Activated naive CD8-positive, alpha-beta T cell (primary cell): ENCODE measurements around the gene ENDOV.

Experiments used
- H3K27ac Mint-ChIP-seq: one replicate; pipeline ENCODE4 v1.8.0; 2021; ENCODE audit warnings: mixed read lengths
- H3K27me3 Mint-ChIP-seq: one replicate; pipeline ENCODE4 v1.8.0; 2021; ENCODE audit warnings: mixed read lengths
- H3K36me3 Mint-ChIP-seq: one replicate; pipeline ENCODE4 v1.8.0; 2021; ENCODE audit warnings: mixed read lengths
- H3K4me1 Mint-ChIP-seq: one replicate; pipeline ENCODE4 v1.8.0; 2021; ENCODE audit warnings: low read depth, mixed read lengths
- H3K4me3 Mint-ChIP-seq: one replicate; pipeline ENCODE4 v1.8.0; 2021; ENCODE audit warnings: mild to moderate bottlenecking, mixed read lengths
- H3K9me3 Mint-ChIP-seq: one replicate; pipeline ENCODE4 v1.8.0; 2021; ENCODE audit warnings: low read depth, mixed read lengths

Gene ENDOV

GRCh38 chr17:80429356-80430275 lies 14.6 kb downstream of the ENDOV start:
- no peak overlapping the region for H3K4me3 Mint-ChIP-seq
- no peak overlapping the region for H3K27ac Mint-ChIP-seq
- no peaks in the 10 kb centered on the region for H3K9me3 Mint-ChIP-seq
- H3K4me1 Mint-ChIP-seq = peaks cover 3% of the 10 kb centered on the region
- H3K36me3 Mint-ChIP-seq = no peaks in the 10 kb centered on the region
- H3K27me3 Mint-ChIP-seq = no peaks in the 10 kb centered on the region

DNA sequence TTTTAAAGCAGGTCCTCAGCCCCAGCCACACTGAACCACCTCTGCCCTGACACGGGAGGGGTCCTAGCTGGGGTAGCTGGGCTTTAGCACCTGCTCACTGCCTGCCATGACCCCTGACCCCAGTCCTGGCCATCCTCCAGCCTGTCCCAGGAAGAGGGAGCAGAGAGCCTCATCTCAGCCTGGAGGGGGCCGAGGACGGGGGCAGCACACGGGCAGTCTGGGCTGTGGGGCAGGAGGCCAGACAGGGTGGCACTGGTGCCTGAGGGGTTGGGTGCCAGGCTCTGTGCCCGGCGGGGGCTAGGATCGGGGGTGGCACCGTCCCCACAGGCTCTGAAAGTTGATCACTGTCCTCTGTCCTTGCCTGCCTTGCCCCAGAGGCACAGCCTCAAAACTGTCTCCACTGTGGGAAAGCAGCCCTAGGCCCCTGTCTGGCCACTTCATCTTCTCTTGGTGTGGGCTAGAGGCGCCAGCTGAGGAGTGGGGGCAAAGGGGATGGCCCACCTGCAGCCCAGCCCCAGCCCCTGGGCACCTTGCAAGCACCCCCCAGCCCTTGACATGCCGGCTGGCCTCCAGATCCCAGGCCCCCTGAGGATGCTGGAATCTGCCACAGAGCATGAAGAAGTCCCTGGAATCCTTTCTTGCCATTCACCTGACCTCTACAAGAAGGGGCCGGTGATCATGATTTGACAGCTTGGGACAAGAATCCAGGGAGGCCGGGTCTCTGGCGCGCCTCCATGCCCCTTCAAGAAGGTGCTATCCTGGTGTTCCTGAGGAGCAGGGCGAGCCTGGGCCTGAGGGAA lies 15.7 kb downstream of the ENDOV start:
- Mint-ChIP-seq H3K36me3 (no peaks in the 10 kb centered on the region), H3K4me3 (no peak overlapping the region), H3K4me1 (peaks cover 3% of the 10 kb centered on the region), H3K9me3 (no peaks in the 10 kb centered on the region), H3K27ac (no peak overlapping the region), H3K27me3 (no peaks in the 10 kb centered on the region)

- Mint-ChIP-seq H3K4me1 (peaks cover 3% of the 10 kb centered on the region), H3K27me3 (no peaks in the 10 kb centered on the region), H3K27ac (no peak overlapping the region)
Measured at GRCh38 chr17:80431246-80432195, 16.6 kb downstream of the ENDOV start.

GRCh38 chr17:80432350-80432955 lies 17.5 kb downstream of the ENDOV start:
- Mint-ChIP-seq H3K27me3 (no peaks in the 10 kb centered on the region), H3K36me3 (peaks cover 3% of the 10 kb centered on the region), H3K4me3 (no peak overlapping the region)

More at GRCh38 chr17:80431246-80432195, 16.6 kb downstream of the ENDOV start:
- peaks cover 3% of the 10 kb centered on the region for H3K36me3 Mint-ChIP-seq
- H3K9me3 Mint-ChIP-seq = no peaks in the 10 kb centered on the region
- H3K4me3 Mint-ChIP-seq = no peak overlapping the region

DNA sequence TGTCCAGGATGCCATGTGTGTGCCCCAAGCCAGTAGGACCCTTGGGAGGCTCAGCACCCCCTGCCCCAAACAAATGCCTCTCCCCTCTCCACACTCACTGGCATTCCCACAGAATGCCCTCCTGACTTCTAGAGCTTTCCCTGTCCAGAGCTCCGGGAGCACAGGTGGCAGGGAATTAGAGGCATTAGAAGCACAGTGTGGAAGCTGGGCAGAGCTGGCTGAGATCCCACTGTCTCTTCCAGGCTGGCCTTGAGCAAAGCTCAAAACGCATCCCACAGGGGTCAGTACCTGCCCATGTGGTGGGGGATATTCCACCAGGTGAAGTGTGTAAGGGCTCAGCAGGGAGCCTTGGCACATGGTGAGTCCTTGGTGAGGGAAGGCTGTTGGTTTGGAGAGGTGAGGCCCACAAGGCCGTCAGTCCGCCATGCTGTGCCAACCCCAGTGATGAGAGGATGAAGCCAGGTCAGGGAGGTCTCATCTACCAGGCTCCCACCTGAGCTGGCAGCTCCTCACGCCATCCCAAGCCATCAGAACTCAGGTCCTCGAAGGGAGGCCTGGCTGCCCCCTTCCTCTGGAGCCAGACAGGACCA lies 18.1 kb downstream of the ENDOV start:
- H3K4me1 Mint-ChIP-seq = no peaks in the 10 kb centered on the region
- peaks cover 3% of the 10 kb centered on the region for H3K36me3 Mint-ChIP-seq
- no peak overlapping the region for H3K4me3 Mint-ChIP-seq
- H3K27me3 Mint-ChIP-seq = no peaks in the 10 kb centered on the region
- no peak overlapping the region for H3K27ac Mint-ChIP-seq
- no peaks in the 10 kb centered on the region for H3K9me3 Mint-ChIP-seq

More at GRCh38 chr17:80432350-80432955, 17.5 kb downstream of the ENDOV start:
- Mint-ChIP-seq H3K9me3 (no peaks in the 10 kb centered on the region), H3K27ac (no peak overlapping the region), H3K4me1 (no peaks in the 10 kb centered on the region)

- Mint-ChIP-seq H3K9me3 (no peaks in the 10 kb centered on the region), H3K4me1 (no peaks in the 10 kb centered on the region), H3K4me3 (no peak overlapping the region), H3K27ac (no peak overlapping the region), H3K36me3 (peaks cover 3% of the 10 kb centered on the region), H3K27me3 (no peaks in the 10 kb centered on the region)
Measured at GRCh38 chr17:80433916-80434666, 19.1 kb downstream of the ENDOV start.

GRCh38 chr17:80437532-80437931 lies 22.6 kb downstream of the ENDOV start:
- no peak overlapping the region for H3K4me3 Mint-ChIP-seq
- peaks cover 3% of the 10 kb centered on the region for H3K36me3 Mint-ChIP-seq
- H3K4me1 Mint-ChIP-seq = no peaks in the 10 kb centered on the region
- no peaks in the 10 kb centered on the region for H3K9me3 Mint-ChIP-seq
- no peak overlapping the region for H3K27ac Mint-ChIP-seq
- H3K27me3 Mint-ChIP-seq = no peaks in the 10 kb centered on the region

GRCh38 chr17:80438806-80439205 lies 23.8 kb downstream of the ENDOV start:
- no peaks in the 10 kb centered on the region for H3K9me3 Mint-ChIP-seq

DNA sequence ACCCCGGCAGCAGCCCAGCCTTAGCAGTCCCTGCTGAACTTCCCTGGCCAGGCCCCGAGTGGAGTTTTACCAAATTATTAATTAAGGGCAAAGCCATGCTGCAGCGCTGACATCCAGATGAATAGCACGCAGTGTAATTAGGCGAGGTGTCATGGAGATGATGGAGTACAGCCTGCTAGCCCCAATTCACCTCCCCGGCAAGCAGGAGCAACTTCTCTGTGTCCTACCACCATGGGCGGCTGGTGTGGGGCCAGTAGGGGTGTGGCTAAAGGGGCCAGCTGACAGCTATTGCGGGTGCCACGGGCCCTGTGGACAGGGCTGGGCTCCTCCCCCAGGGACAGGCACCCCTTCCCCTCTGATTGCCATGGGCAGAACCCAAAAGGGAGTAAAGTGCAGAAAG lies 24.5 kb downstream of the ENDOV start:
- H3K4me1 Mint-ChIP-seq = no peaks in the 10 kb centered on the region
- no peaks in the 10 kb centered on the region for H3K27me3 Mint-ChIP-seq
- H3K27ac Mint-ChIP-seq = no peak overlapping the region
- H3K4me3 Mint-ChIP-seq = no peak overlapping the region
- no peaks in the 10 kb centered on the region for H3K9me3 Mint-ChIP-seq
- peaks cover 3% of the 10 kb centered on the region for H3K36me3 Mint-ChIP-seq

More at GRCh38 chr17:80438806-80439205, 23.8 kb downstream of the ENDOV start:
- Mint-ChIP-seq H3K27ac (no peak overlapping the region), H3K36me3 (peaks cover 3% of the 10 kb centered on the region), H3K27me3 (no peaks in the 10 kb centered on the region), H3K4me3 (no peak overlapping the region), H3K4me1 (no peaks in the 10 kb centered on the region)

GRCh38 chr17:80441133-80441578 lies 26.2 kb downstream of the ENDOV start:
- no peaks in the 10 kb centered on the region for H3K27me3 Mint-ChIP-seq
- H3K36me3 Mint-ChIP-seq = peaks cover under 1% of the 10 kb centered on the region
- H3K27ac Mint-ChIP-seq = no peak overlapping the region
- no peak overlapping the region for H3K4me3 Mint-ChIP-seq
- no peaks in the 10 kb centered on the region for H3K4me1 Mint-ChIP-seq
- no peaks in the 10 kb centered on the region for H3K9me3 Mint-ChIP-seq

DNA sequence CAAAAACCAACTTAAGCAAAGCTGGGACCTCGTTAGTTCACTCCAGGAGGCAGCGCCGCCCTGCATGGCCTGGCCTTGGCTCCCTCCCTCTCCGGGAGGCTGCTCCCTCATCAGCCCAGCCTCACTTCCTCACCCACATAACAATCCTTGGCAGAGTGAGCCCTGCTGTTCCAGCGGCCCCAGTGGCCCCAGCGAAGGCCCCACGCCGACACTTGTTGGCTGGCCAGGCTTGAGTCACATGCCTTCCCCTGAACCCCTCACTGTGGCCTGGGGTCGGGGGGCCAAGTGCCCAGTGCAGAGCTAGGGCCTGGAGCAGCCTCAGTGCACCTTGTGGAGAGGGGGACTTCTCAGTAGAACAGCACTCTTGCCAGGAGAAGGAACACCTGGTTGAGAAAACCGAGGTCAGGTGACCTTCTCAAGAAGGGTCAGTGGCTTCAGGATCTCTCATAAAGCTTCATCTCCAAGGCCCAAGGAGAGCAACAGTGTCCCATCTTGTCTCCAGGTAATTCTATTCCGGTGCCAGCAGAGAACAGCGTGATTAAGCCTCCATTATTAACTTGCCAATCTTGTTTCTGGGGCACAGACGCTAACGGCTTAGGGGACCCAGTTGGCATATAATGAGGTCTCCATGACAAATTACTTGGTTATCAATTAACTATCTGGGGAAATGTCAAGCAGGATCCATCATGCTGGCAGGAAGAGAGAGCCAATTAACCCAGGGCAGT lies 26.8 kb downstream of the ENDOV start:
- no peak overlapping the region for H3K27ac Mint-ChIP-seq
- no peaks in the 10 kb centered on the region for H3K36me3 Mint-ChIP-seq
- no peaks in the 10 kb centered on the region for H3K9me3 Mint-ChIP-seq
- H3K4me1 Mint-ChIP-seq = no peaks in the 10 kb centered on the region
- no peaks in the 10 kb centered on the region for H3K27me3 Mint-ChIP-seq
- no peak overlapping the region for H3K4me3 Mint-ChIP-seq

GRCh38 chr17:80442323-80442659 lies 27.3 kb downstream of the ENDOV start:
- no peaks in the 10 kb centered on the region for H3K27me3 Mint-ChIP-seq
- no peak overlapping the region for H3K4me3 Mint-ChIP-seq
- no peaks in the 10 kb centered on the region for H3K9me3 Mint-ChIP-seq
- no peaks in the 10 kb centered on the region for H3K36me3 Mint-ChIP-seq
- H3K27ac Mint-ChIP-seq = no peak overlapping the region
- H3K4me1 Mint-ChIP-seq = no peaks in the 10 kb centered on the region

DNA sequence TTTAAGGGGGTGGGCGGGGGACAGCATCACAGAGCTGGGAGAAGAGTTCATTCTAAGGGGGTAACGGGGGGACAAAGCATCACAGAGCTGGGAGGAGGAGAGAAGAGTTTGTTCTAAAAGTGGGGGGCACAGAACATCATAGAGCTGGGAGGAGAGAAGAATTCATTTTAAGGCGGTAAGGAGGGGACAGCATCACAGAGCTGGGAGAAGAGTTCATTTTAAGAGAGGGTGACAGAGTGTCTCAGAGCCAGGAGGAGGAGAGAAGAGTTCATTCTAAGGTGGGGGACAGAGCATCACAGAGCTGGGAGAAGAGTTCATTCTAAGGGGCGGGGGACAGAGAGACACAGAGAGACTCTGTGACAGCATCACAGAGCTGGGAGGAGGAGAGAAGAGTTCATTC lies 27.8 kb downstream of the ENDOV start:
- no peaks in the 10 kb centered on the region for H3K36me3 Mint-ChIP-seq
- H3K27me3 Mint-ChIP-seq = no peaks in the 10 kb centered on the region
- H3K4me3 Mint-ChIP-seq = no peak overlapping the region
- no peaks in the 10 kb centered on the region for H3K4me1 Mint-ChIP-seq
- no peaks in the 10 kb centered on the region for H3K9me3 Mint-ChIP-seq
- no peak overlapping the region for H3K27ac Mint-ChIP-seq
